ENCODE results near the gene ADGRE1.

The ADGRE1 gene

GRCh38 chr19:6955082-6955481 is 67.7 kb downstream of the ADGRE1 start:
- no peak for DNase-seq (ENCODE audit: low spot score)

GRCh38 chr19:6956573-6956972 is 69.2 kb downstream of the ADGRE1 start:
- DNase-seq (ENCODE audit: low spot score): no peak

GRCh38 chr19:6958791-6959190 is 71.4 kb downstream of the ADGRE1 start:
- no peak for DNase-seq (ENCODE audit: low spot score)

GRCh38 chr19:6963244-6963852 is 76.0 kb downstream of the ADGRE1 start:
- DNase-seq (ENCODE audit: low spot score): no peak

- DNase-seq (ENCODE audit: low spot score): no peak
Measured at GRCh38 chr19:6963937-6964336, 76.6 kb downstream of the ADGRE1 start.

GRCh38 chr19:6967967-6968366 is 80.6 kb downstream of the ADGRE1 start:
- DNase-seq (ENCODE audit: low spot score): no peak

- no peak for DNase-seq (ENCODE audit: low spot score)
Measured at GRCh38 chr19:6969490-6969889, 82.1 kb downstream of the ADGRE1 start.

- DNase-seq (ENCODE audit: low spot score): no peak
Measured at GRCh38 chr19:6970021-6970420, 82.6 kb downstream of the ADGRE1 start.

GRCh38 chr19:6970443-6970842 is 83.1 kb downstream of the ADGRE1 start:
- DNase-seq (ENCODE audit: low spot score): no peak

- DNase-seq (ENCODE audit: low spot score): no peak
Measured at GRCh38 chr19:6971366-6971765, 84.0 kb downstream of the ADGRE1 start.

- no peak for DNase-seq (ENCODE audit: low spot score)
Measured at GRCh38 chr19:6976197-6976596, 88.8 kb downstream of the ADGRE1 start.

- no peak for DNase-seq (ENCODE audit: low spot score)
Measured at GRCh38 chr19:6979399-6979798, 92.0 kb downstream of the ADGRE1 start.

GRCh38 chr19:6983448-6983847 is 96.1 kb downstream of the ADGRE1 start:
- no peak for DNase-seq (ENCODE audit: low spot score)

- DNase-seq (ENCODE audit: low spot score): no peak
Measured at GRCh38 chr19:6987850-6988249, 100.5 kb downstream of the ADGRE1 start.

GRCh38 chr19:6988257-6988656 is 100.9 kb downstream of the ADGRE1 start:
- no peak for DNase-seq (ENCODE audit: low spot score)

Measured in putamen (tissue), 1 donor.